OCI-LY1 (cell line): ENCODE data around the gene CHSY1.

Experiments used
- H2AFZ ChIP-seq: fragments of 200-600 bp; sonication (generic), shearing (Covaris generic); 2 replicates; pipeline ENCODE4 v1.6.0; 2014; ENCODE audit warnings: antibody characterized with exemption, mild to moderate bottlenecking, low read length
- H3F3A ChIP-seq: fragments of 200-600 bp; sonication (generic), shearing (Covaris generic); 2 replicates; pipeline ENCODE4 v1.6.0; 2014; ENCODE audit warnings: mild to moderate bottlenecking, antibody characterized with exemption, low read length, moderate library complexity; ENCODE audit not compliant: insufficient read depth
- H3K27ac ChIP-seq: fragments of 200-600 bp; sonication (generic); 2 replicates; pipeline ENCODE4 v1.5.1; 2014; ENCODE audit warnings: low read length, mixed run types, mild to moderate bottlenecking, low read depth; ENCODE audit not compliant: poor library complexity, severe bottlenecking
- H3K27me3 ChIP-seq: fragments of 200-600 bp; sonication (generic); 2 replicates; pipeline ENCODE4 v1.6.0; 2014; ENCODE audit warnings: antibody characterized with exemption, mild to moderate bottlenecking, low read length, moderate library complexity; ENCODE audit not compliant: insufficient read depth
- H3K36me3 ChIP-seq: fragments of 200-600 bp; sonication (generic); 2 replicates; pipeline ENCODE4 v1.6.1; 2014; ENCODE audit warnings: mild to moderate bottlenecking, antibody characterized with exemption, low read length, moderate library complexity, mixed read lengths; ENCODE audit not compliant: insufficient read depth
- H3K4me1 ChIP-seq: fragments of 200-600 bp; sonication (generic); 2 replicates; pipeline ENCODE4 v1.5.1; 2014; ENCODE audit warnings: mild to moderate bottlenecking, low read length, moderate library complexity; ENCODE audit not compliant: insufficient read depth, severe bottlenecking
- H3K4me2 ChIP-seq: fragments of 200-600 bp; sonication (generic), shearing (Covaris generic); 2 replicates; pipeline ENCODE4 v1.6.1; 2014; ENCODE audit warnings: low read length
- H3K4me3 ChIP-seq: fragments of 200-600 bp; sonication (generic); 2 replicates; pipeline ENCODE4 v1.5.1; 2014; ENCODE audit warnings: low read length, low read depth, mild to moderate bottlenecking, mixed read lengths; ENCODE audit not compliant: poor library complexity, severe bottlenecking
- H3K79me2 ChIP-seq: fragments of 200-600 bp; shearing (Covaris generic); 2 replicates; pipeline ENCODE4 v1.6.1; 2016; ENCODE audit warnings: mixed run types, low read length, mixed read lengths; ENCODE audit not compliant: insufficient read depth
- H3K9ac ChIP-seq: fragments of 200-600 bp; sonication (generic), shearing (Covaris generic); 2 replicates; pipeline ENCODE4 v1.6.1; 2014; ENCODE audit warnings: mild to moderate bottlenecking, low read length, mixed read lengths
- H3K9me2 ChIP-seq: fragments of 200-600 bp; sonication (generic), shearing (Covaris generic); 2 replicates; pipeline ENCODE4 v1.6.1; 2014; ENCODE audit warnings: low read depth, mild to moderate bottlenecking, low read length, mixed read lengths
- H3K9me3 ChIP-seq: fragments of 200-600 bp; shearing (Covaris generic); 2 replicates; pipeline ENCODE4 v1.6.1; 2014; ENCODE audit warnings: low read length, mixed read lengths
- H4K20me1 ChIP-seq: fragments of 200-600 bp; sonication (generic), shearing (Covaris generic); 2 replicates; pipeline ENCODE4 v1.6.0; 2016; ENCODE audit warnings: mild to moderate bottlenecking, low read length; ENCODE audit not compliant: insufficient read depth
- EZH2 ChIP-seq: fragments of 200-600 bp; sonication (generic), shearing (Covaris generic); IDR thresholded peaks from 2 replicates; pipeline ENCODE4 v1.8.0; 2017; ENCODE audit warnings: borderline replicate concordance, mixed run types, mild to moderate bottlenecking, antibody characterized with exemption, low read length, moderate library complexity, mixed read lengths
- TF ChIP-seq, protein P1 (sequence below): fragments of 200-600 bp; sonication (generic), shearing (Covaris generic); IDR thresholded peaks from 2 replicates; pipeline ENCODE4 v1.5.1; 2017; ENCODE audit warnings: mild to moderate bottlenecking, antibody characterized with exemption, low read length, moderate library complexity, mixed read lengths

CHSY1 gene

GRCh38 chr15:101244889-101245668, 6.8 kb downstream of the CHSY1 start:
- Histone ChIP-seq H3K79me2 (no peaks in the 10 kb centered on the region), H3K4me2 (no peak overlapping the region)

DNA sequence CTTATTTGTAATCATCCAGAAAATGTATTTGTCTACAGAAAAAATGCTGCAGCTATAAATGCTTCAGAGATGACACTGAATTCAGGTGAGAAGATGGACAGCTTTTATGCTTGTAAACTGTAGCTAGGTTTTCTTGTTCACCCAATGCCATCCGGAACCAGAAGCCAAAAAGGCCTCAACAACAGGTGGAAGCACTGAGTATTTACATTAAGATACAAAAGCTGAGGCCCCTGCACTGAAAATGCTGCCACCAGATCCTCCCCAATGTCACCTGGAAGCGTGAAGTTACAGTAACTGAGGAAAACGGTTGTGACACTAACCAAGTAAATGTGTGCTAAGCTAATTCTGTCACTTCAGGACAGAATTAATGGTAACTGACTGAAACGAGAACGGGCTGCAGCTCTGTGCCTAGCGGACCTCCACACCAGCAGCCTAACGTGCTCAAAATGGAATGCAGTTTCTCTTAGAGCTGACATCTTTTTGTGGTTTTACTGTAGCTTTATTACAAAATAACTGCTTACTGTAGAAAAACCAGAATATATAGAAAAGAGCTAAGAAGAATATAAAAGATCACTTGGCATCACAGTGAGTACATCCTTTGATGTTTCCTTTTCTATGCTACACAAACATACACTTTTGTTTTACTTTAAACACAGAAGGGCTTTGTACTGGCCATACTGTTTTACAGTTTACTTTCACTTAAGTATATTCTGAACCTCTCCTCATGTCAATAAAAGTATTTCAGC, 7.6 kb downstream of the CHSY1 start:
- H3K36me3 ChIP-seq, result peaks cover 6% of the 10 kb centered on the region; the same call in 1 of the 2 replicates
- peak overlapping the region; percentile 5; the same call in 1 of the 2 replicates for H3K4me2 ChIP-seq
- H3K27me3 ChIP-seq, result no peaks in the 10 kb centered on the region
- TF ChIP-seq, protein P1, sequence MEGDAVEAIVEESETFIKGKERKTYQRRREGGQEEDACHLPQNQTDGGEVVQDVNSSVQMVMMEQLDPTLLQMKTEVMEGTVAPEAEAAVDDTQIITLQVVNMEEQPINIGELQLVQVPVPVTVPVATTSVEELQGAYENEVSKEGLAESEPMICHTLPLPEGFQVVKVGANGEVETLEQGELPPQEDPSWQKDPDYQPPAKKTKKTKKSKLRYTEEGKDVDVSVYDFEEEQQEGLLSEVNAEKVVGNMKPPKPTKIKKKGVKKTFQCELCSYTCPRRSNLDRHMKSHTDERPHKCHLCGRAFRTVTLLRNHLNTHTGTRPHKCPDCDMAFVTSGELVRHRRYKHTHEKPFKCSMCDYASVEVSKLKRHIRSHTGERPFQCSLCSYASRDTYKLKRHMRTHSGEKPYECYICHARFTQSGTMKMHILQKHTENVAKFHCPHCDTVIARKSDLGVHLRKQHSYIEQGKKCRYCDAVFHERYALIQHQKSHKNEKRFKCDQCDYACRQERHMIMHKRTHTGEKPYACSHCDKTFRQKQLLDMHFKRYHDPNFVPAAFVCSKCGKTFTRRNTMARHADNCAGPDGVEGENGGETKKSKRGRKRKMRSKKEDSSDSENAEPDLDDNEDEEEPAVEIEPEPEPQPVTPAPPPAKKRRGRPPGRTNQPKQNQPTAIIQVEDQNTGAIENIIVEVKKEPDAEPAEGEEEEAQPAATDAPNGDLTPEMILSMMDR, result no peak
- TF ChIP-seq EZH2, result no peak
- no peaks in the 10 kb centered on the region for H4K20me1 ChIP-seq
- no peaks in the 10 kb centered on the region for H3K9me3 ChIP-seq
- H3K4me1 ChIP-seq, result peaks cover 37% of the 10 kb centered on the region
- H3K4me3 ChIP-seq, result no peak overlapping the region
- H3K9me2 ChIP-seq, result no peaks in the 10 kb centered on the region
- no peak overlapping the region for H2AFZ ChIP-seq
- no peak overlapping the region for H3K27ac ChIP-seq
- H3K9ac ChIP-seq, result no peak overlapping the region
- H3K79me2 ChIP-seq, result no peaks in the 10 kb centered on the region
- H3F3A ChIP-seq, result no peaks in the 10 kb centered on the region

More at GRCh38 chr15:101244889-101245668, 6.8 kb downstream of the CHSY1 start:
- H3K27ac ChIP-seq, result no peak overlapping the region
- no peak overlapping the region for H2AFZ ChIP-seq
- H3K9me2 ChIP-seq, result no peaks in the 10 kb centered on the region
- H3K4me1 ChIP-seq, result peaks cover 38% of the 10 kb centered on the region
- peaks cover 6% of the 10 kb centered on the region; the same call in 1 of the 2 replicates for H3K36me3 ChIP-seq
- no peak overlapping the region for H3K4me3 ChIP-seq
- TF ChIP-seq, protein P1, result no peak
- no peak for TF ChIP-seq EZH2
- H3K9me3 ChIP-seq, result no peaks in the 10 kb centered on the region
- no peaks in the 10 kb centered on the region for H4K20me1 ChIP-seq
- H3F3A ChIP-seq, result no peaks in the 10 kb centered on the region
- no peak overlapping the region for H3K9ac ChIP-seq
- H3K27me3 ChIP-seq, result peaks cover under 1% of the 10 kb centered on the region; the same call in 1 of the 2 replicates

DNA sequence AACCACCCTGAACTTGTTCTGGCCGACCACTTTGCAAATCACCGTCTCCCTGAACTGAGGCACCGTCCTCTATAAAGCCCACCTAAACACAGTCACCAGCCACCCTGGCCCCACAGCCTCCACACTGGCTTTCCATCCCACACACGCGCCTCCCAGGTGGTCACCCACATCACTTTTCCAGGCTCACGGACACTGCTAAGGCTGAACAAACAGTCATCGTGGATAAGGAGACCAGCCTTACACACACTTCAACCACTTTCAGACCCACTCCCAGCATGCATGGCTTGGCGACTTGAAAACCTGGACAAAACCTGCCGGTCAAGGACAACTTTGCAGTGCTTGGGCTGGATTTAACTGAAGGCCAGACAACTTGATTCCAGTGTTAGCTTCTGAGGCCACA, 8.4 kb downstream of the CHSY1 start:
- no peaks in the 10 kb centered on the region for H3K9me3 ChIP-seq
- peaks cover 6% of the 10 kb centered on the region; the same call in 1 of the 2 replicates for H3K36me3 ChIP-seq
- no peaks in the 10 kb centered on the region for H3F3A ChIP-seq
- no peak for TF ChIP-seq EZH2
- TF ChIP-seq, protein P1, result no peak
- no peaks in the 10 kb centered on the region for H3K79me2 ChIP-seq
- no peaks in the 10 kb centered on the region for H4K20me1 ChIP-seq
- peaks cover 37% of the 10 kb centered on the region for H3K4me1 ChIP-seq
- no peak overlapping the region for H3K4me3 ChIP-seq
- no peak overlapping the region for H3K27ac ChIP-seq
- H2AFZ ChIP-seq, result no peak overlapping the region
- no peaks in the 10 kb centered on the region for H3K27me3 ChIP-seq
- H3K9me2 ChIP-seq, result no peaks in the 10 kb centered on the region
- H3K4me2 ChIP-seq, result no peak overlapping the region
- H3K9ac ChIP-seq, result no peak overlapping the region
